Activated effector memory CD4-positive, alpha-beta T cell treated with anti-CD3 and anti-CD28 coated beads, Interleukin-2, amount 50 U/mL, for 16 hours (primary cell): ENCODE measurements around the gene CFAP161.
"Not testable (repeated sequence)": the region's sequence is repeated elsewhere in the genome, so short reads cannot be mapped to it uniquely, and the experiment has no call there.

ENCODE experiments used
- DNase-seq: peaks from one replicate; pipeline ENCODE4 v3.0.0-alpha.2; 2020

CFAP161 gene

DNA sequence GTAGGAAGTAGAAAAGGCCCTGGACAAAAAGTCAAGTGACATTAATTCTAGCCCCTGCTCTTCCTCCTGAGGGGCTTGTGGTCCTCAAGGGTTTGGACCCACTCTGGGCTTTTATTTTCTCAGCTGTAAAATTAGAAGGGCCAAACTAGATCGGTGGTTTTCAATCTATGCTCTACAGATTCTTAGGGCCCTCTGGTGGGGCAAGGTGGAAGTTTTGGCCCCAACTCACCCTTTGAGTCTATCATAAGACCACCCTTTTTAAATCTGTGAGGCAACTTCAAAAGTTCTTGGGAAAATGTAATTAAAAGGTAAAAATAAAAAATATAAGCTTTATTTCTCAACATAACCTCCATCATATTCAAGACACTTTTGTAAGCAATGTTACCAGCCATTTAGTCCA, 25.6 kb upstream of the CFAP161 start:
- no peak for DNase-seq

GRCh38 chr15:81111018-81111417, 23.1 kb upstream of the CFAP161 start:
- DNase-seq: no peak

- no peak for DNase-seq
Observed at GRCh38 chr15:81111510-81112470, 22.3 kb upstream of the CFAP161 start.

GRCh38 chr15:81113204-81113657, 20.8 kb upstream of the CFAP161 start:
- DNase-seq: no peak

GRCh38 chr15:81113861-81114291, 20.2 kb upstream of the CFAP161 start:
- DNase-seq: no peak

- no peak for DNase-seq
Observed at GRCh38 chr15:81115054-81115939, 18.8 kb upstream of the CFAP161 start.

GRCh38 chr15:81117136-81117535, 16.9 kb upstream of the CFAP161 start:
- no peak for DNase-seq

DNA sequence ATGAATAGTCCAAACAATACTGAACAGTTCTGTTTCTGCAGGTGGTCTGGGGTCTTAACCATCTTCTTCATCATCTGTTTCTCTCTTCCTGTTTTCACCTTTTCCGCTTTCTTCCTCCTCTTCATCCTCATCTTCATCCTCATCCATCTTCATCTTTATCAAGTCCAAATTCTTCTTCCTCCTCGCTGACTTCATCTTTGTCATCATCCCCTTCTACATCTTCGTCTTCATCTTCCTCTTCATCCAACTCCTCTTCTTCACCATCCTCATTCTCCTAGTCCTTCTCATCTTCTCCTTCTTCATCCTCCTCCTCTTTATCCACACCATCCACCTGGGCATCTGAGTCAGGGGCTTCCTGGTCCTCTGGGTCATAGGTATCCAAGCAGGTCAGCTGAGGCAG, 16.5 kb upstream of the CFAP161 start:
- DNase-seq: no peak

DNA sequence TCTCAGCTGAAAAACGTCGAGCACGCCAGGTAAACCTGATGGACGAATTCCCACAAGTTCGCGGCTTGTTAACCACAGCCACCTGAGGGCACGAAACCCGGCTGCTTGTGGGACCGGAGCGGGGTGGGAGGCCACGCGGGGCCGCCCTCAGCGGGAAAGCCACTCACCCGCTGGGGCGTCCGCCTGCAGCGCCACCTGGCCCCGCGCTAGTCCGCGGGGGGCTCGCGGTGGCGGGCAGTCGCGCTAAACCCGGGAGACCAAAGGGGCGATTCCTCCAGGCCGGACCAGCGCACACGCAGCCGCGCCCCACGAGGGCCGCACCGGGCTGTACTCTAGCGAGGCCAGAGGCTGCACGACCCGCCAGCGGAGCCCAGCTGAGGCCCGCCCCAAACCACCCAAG, 15.7 kb upstream of the CFAP161 start:
- no peak for DNase-seq

GRCh38 chr15:81120069-81120468, 14.0 kb upstream of the CFAP161 start:
- DNase-seq: no peak

GRCh38 chr15:81126892-81127291, 7.2 kb upstream of the CFAP161 start:
- no peak for DNase-seq

DNA sequence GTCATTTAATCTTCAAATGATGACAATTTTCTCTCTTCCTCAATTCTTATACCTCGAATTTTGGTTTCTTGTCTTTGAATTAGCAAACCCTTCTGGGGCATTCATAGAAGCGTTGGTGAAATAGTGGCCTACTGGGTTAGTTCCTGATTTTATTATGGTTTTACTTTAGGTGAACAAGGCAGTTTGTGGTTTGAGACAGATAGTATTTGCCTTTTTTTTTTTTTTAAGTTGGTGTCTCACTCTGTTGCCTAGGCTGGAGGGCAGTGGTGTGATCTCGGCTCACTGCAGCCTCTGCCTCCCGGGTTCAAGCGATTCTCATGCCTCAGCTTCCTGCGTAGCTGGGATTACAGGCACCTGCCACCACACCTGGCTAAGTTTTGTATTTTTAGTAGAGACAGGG, 7.4 kb downstream of the CFAP161 start:
- DNase-seq: not testable (repeated sequence)

DNA sequence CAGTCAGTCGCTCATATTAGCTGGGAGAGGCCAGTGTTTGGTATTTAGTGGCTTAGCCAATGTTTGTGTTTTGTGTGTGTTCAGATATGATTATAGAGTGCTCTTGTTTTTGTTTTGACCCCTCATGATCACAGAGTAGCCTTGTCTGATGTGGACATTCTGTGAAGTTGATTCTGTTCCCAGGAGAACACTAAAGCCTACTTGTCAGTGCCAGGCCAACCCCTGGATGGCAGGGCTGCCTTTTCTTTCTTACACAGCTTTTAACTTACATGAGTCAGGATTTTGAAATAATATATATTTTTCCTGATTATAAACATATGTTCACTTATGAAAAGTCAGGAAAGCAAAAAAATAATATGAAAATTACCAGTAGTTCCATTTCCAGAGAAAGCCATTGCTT, 11.9 kb downstream of the CFAP161 start:
- DNase-seq: no peak

GRCh38 chr15:81146466-81146865, 12.4 kb downstream of the CFAP161 start:
- no peak for DNase-seq

DNA sequence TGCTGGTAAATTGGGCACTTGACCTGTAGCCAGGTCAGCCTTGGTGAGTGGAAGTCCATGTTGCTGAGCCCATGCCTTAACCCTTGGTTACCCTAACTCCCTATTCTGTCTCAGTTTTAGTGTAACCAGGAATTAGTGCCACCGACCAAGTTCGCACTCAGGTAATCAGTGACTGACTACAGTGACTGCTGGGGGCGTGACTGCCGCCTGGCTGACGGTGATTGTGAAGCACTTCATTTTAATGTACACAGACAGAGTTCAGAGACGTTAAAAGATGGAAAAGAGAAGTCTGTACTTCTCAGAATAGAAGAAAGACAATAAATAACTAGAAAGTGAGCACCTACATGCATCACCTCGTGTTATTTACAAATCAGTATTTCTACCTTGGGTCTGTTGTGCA, 17.3 kb downstream of the CFAP161 start:
- DNase-seq: no peak

- DNase-seq: no peak
Observed at GRCh38 chr15:81152339-81152738, 18.3 kb downstream of the CFAP161 start.

DNA sequence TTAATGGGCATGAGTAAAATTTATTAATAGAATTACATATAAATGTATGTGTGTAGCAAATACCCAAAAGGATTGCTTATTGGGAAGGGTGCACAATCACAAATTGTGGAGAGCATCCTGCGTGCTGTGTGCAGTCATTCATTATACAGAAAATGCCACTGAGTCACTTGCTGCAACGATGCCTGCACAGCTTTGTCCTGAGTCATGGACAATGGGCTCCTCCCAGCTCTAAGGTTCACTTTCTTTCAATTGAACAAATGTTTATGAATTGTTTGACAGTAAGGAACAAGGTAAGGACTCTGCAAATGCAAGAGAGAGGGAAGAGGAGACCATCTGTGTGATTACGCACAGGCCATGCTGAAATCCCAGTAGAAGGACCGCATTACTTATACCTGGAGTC, 18.7 kb downstream of the CFAP161 start:
- no peak for DNase-seq

- no peak for DNase-seq
Observed at GRCh38 chr15:81155375-81156218, 21.5 kb downstream of the CFAP161 start.

DNA sequence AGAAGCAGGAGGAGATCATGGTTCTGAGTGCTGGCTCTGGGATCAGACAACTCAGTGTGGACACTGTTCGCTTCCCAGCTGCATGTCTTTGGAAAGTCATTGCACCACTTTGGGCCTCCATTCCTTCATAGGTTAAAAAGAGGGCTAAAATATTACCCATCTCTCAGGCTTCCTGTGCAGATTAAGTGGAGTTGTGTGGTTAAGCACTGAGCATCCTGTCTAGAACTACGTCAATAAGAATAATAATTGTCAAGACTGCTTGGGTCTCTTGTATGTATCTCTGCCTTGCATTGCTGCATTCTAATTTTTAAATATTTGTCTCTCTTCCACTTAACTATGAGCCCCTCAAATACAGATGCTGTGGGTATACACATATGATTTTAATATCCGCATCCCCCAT, 22.3 kb downstream of the CFAP161 start:
- no peak for DNase-seq

- no peak for DNase-seq
Observed at GRCh38 chr15:81157195-81157938, 23.3 kb downstream of the CFAP161 start.

- no peak for DNase-seq
Observed at GRCh38 chr15:81157939-81158223, 23.8 kb downstream of the CFAP161 start.

DNA sequence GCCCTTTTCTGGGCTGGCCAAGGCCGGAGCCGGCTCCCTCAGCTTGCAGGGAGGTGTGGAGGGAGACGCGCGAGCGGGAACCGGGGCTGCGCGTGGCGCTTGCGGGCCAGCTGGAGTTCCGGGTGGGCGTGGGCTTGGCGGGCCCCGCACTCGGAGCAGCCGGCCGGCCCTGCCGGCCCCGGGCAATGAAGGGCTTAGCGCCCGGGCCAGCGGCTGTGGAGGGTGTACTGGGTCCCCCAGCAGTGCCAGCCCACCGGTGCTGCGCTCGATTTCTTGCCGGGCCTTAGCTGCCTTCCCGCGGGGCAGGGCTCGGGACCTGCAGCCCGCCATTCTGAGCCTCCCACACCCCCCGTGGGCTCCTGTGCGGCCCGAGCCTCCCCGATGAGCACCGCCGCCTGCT, 24.5 kb downstream of the CFAP161 start:
- not testable (repeated sequence) for DNase-seq
